GM18526 (cell line): ENCODE results near the gene OR10H3.

Experiments used
- POLR2A ChIP-seq: IDR thresholded peaks from 3 replicates; pipeline ENCODE4 v1.6.1; 2011; ENCODE audit not compliant: insufficient read length; ENCODE audit errors: extremely low read depth

OR10H3 gene

GRCh38 chr19:15759962-15760565 is 22.3 kb downstream of the OR10H3 start:
- no peak for TF ChIP-seq POLR2A

GRCh38 chr19:15769586-15769985 is 31.8 kb downstream of the OR10H3 start:
- TF ChIP-seq POLR2A = no peak

GRCh38 chr19:15775249-15775648 is 37.5 kb downstream of the OR10H3 start:
- TF ChIP-seq POLR2A = no peak

- TF ChIP-seq POLR2A = no peak
These were observed 38.5 kb downstream of the OR10H3 start for GRCh38 chr19:15776264-15776663.

- no peak for TF ChIP-seq POLR2A
These were observed 39.5 kb downstream of the OR10H3 start for GRCh38 chr19:15776991-15777970.

- TF ChIP-seq POLR2A = no peak
These were observed 42.1 kb downstream of the OR10H3 start for GRCh38 chr19:15779756-15780476.

- no peak for TF ChIP-seq POLR2A
These were observed 43.0 kb downstream of the OR10H3 start for GRCh38 chr19:15780610-15781418.

- no peak for TF ChIP-seq POLR2A
These were observed 43.9 kb downstream of the OR10H3 start for GRCh38 chr19:15781661-15782060.

- no peak for TF ChIP-seq POLR2A
These were observed 44.4 kb downstream of the OR10H3 start for GRCh38 chr19:15782211-15782610.

GRCh38 chr19:15787611-15788155 is 49.9 kb downstream of the OR10H3 start, which contains the start of gene OR10H5:
OR10H5 (plus strand) TSS chr19:15787661; CDS start chr19:15794049, 6,388 bp downstream.
- no peak for TF ChIP-seq POLR2A

- no peak for TF ChIP-seq POLR2A
These were observed 50.9 kb downstream of the OR10H3 start for GRCh38 chr19:15788594-15789270.

- no peak for TF ChIP-seq POLR2A
These were observed 52.3 kb downstream of the OR10H3 start for GRCh38 chr19:15790096-15790495.
